H1 (cell line): Measurements from ENCODE around the gene EIF3J. TPM values are rescaled to one million over a fixed set of nuclear protein-coding genes. Genes with fewer than 3 reads are reported as not detected.

Experiments used
- CTCF ChIA-PET: fragments of 300-600 bp; sonication (Branson Sonifier 250); formaldehyde crosslinking; loops from one replicate; lab custom pipeline; 2021; ENCODE audit not compliant: partially characterized antibody; lab: Charles Lee
- POLR2A ChIA-PET: fragments of 300-600 bp; sonication (Branson Sonifier 250); formaldehyde crosslinking; loops from one replicate; lab custom pipeline; 2021; ENCODE audit warnings: inconsistent platforms; ENCODE audit not compliant: partially characterized antibody; lab: Charles Lee
- DNase-seq, 2 experiments: peaks; one replicate each; pipeline versions ENCODE4 v3.0.0 to v3.0.0-alpha.2; 2010 to 2022; ENCODE audit warnings: low spot score in 2 of 2, low read depth in 1 of 2, mixed read lengths in 1 of 2
- FAIRE-seq: peaks from 2 replicates; lab custom pipeline; 2011; peaks lifted over from hg19 to GRCh38; lab: Jason Lieb, UNC
- H2AFZ ChIP-seq: 2 replicates; pipeline ENCODE4 v1.8.1; 2012; ENCODE audit warnings: low read length, inconsistent platforms
- H2AK5ac ChIP-seq: 2 replicates; pipeline ENCODE4 v1.6.1; 2013; ENCODE audit warnings: low read depth, low read length
- H2BK120ac ChIP-seq: replicated peaks from 2 replicates; pipeline ENCODE3; 2013; ENCODE audit warnings: low read depth, low read length, inconsistent platforms
- H2BK12ac ChIP-seq: 2 replicates; pipeline ENCODE4 v1.6.1; 2013; ENCODE audit warnings: low read depth, low read length
- H2BK15ac ChIP-seq: 2 replicates; pipeline ENCODE4 v1.6.1; 2013; ENCODE audit warnings: low read length
- H2BK20ac ChIP-seq: 2 replicates; pipeline ENCODE4 v1.6.1; 2013; ENCODE audit warnings: low read length
- H2BK5ac ChIP-seq: 2 replicates; pipeline ENCODE4 v1.6.1; 2013; ENCODE audit warnings: low read depth, low read length
- H3K14ac ChIP-seq: 2 replicates; pipeline ENCODE4 v1.6.1; 2013; ENCODE audit warnings: inconsistent platforms; ENCODE audit not compliant: insufficient read length
- H3K18ac ChIP-seq: 2 replicates; pipeline ENCODE4 v1.6.1; 2013; ENCODE audit warnings: low read length; ENCODE audit errors: extremely low read depth
- H3K23ac ChIP-seq: 2 replicates; pipeline ENCODE4 v1.6.1; 2013; ENCODE audit warnings: inconsistent platforms; ENCODE audit not compliant: insufficient read length
- H3K23me2 ChIP-seq: 2 replicates; pipeline ENCODE4 v1.6.1; 2013; ENCODE audit warnings: low read depth, low read length
- H3K27ac ChIP-seq: 2 replicates; pipeline ENCODE4 v1.6.1; 2011; ENCODE audit warnings: low read depth, low read length, inconsistent platforms
- H3K27me3 ChIP-seq, 4 experiments: replicated peaks in 1 of 4; 1 replicate in 1 of 4; 2 replicates in 3 of 4; pipeline versions ENCODE4 v1.6.1 to v1.8.1; 2011 to 2013; ENCODE audit warnings: low read length in 3 of 4, mild to moderate bottlenecking in 3 of 4, inconsistent platforms in 2 of 4, mixed read lengths in 2 of 4, moderate library complexity in 1 of 4; ENCODE audit not compliant: control insufficient read depth in 3 of 4, insufficient read depth in 3 of 4; ENCODE audit errors: extremely low read depth in 1 of 4
- H3K36me3 ChIP-seq, 4 experiments: 2 replicates each; pipeline versions ENCODE4 v1.6.1 to v1.8.1; 2011 to 2013; ENCODE audit warnings: mild to moderate bottlenecking in 4 of 4, low read length in 3 of 4, moderate library complexity in 2 of 4, control low read depth in 1 of 4, inconsistent platforms in 1 of 4; ENCODE audit not compliant: insufficient read depth in 4 of 4, control insufficient read depth in 2 of 4
- H3K4ac ChIP-seq: replicated peaks from 2 replicates; pipeline ENCODE3; 2013; ENCODE audit warnings: low read length, low read depth, mixed read lengths, inconsistent platforms; ENCODE audit not compliant: insufficient read length
- H3K4me1 ChIP-seq, 4 experiments: replicated peaks in 1 of 4; 1 replicate in 1 of 4; 2 replicates in 3 of 4; pipeline versions ENCODE4 v1.6.1 to v1.8.1; 2011 to 2013; ENCODE audit warnings: low read length in 3 of 4, inconsistent platforms in 2 of 4, mixed read lengths in 1 of 4; ENCODE audit not compliant: insufficient read depth in 4 of 4, control insufficient read depth in 3 of 4
- H3K4me2 ChIP-seq, 2 experiments: 2 replicates each; pipeline versions ENCODE4 v1.6.1 to v1.8.1; 2011 to 2013; ENCODE audit warnings: low read depth in 2 of 2, low read length in 2 of 2, control low read depth in 1 of 2, inconsistent platforms in 1 of 2, mild to moderate bottlenecking in 1 of 2; ENCODE audit not compliant: insufficient read depth in 1 of 2
- H3K4me3 ChIP-seq, 4 experiments: fragments of 200-600, 300-600 bp in 1 of 4; sonication (generic), shearing (Covaris generic), sonication (Bioruptor Twin) in 1 of 4; 2 replicates each; pipeline versions ENCODE4 v1.5.1 to v1.8.1; 2011 to 2016; ENCODE audit warnings: low read length in 4 of 4, low read depth in 3 of 4, control low read depth in 2 of 4, inconsistent platforms in 2 of 4, mild to moderate bottlenecking in 2 of 4, mixed read lengths in 1 of 4, moderate library complexity in 1 of 4; ENCODE audit not compliant: insufficient read depth in 2 of 4; ENCODE audit errors: extremely low read depth in 1 of 4
- H3K56ac ChIP-seq: replicated peaks from 2 replicates; pipeline ENCODE3; 2013; ENCODE audit warnings: low read depth, mild to moderate bottlenecking, mixed read lengths, low read length, inconsistent platforms; ENCODE audit not compliant: insufficient read length
- H3K79me1 ChIP-seq: 2 replicates; pipeline ENCODE4 v1.6.1; 2013; ENCODE audit warnings: low read depth, low read length, control low read depth
- H3K79me2 ChIP-seq, 2 experiments: 2 replicates each; pipeline versions ENCODE4 v1.6.1 to v1.8.1; 2012 to 2013; ENCODE audit warnings: low read length in 2 of 2, mild to moderate bottlenecking in 2 of 2, inconsistent platforms in 1 of 2; ENCODE audit not compliant: insufficient read depth in 2 of 2, control insufficient read depth in 1 of 2
- H3K9ac ChIP-seq, 4 experiments: replicated peaks in 1 of 4; 1 replicate in 1 of 4; 2 replicates in 3 of 4; pipeline versions ENCODE4 v1.6.1 to v1.8.1; 2011 to 2013; ENCODE audit warnings: low read depth in 3 of 4, low read length in 3 of 4, control low read depth in 2 of 4, mild to moderate bottlenecking in 2 of 4, moderate library complexity in 2 of 4, inconsistent platforms in 1 of 4; ENCODE audit errors: extremely low read depth in 1 of 4
- H3K9me3 ChIP-seq, 2 experiments: 2 replicates each; pipeline versions ENCODE4 v1.6.1 to v1.8.1; 2012 to 2013; ENCODE audit warnings: mild to moderate bottlenecking in 2 of 2, moderate library complexity in 2 of 2, control low read depth in 1 of 2, inconsistent platforms in 1 of 2, low read depth in 1 of 2, low read length in 1 of 2, mixed read lengths in 1 of 2; ENCODE audit not compliant: insufficient read depth in 2 of 2
- H4K20me1 ChIP-seq, 2 experiments: replicated peaks in 1 of 2; 2 replicates each; pipeline versions ENCODE3 to v1.8.1; 2011 to 2013; ENCODE audit warnings: inconsistent platforms in 2 of 2, low read length in 2 of 2, mild to moderate bottlenecking in 1 of 2; ENCODE audit not compliant: insufficient read depth in 2 of 2, control insufficient read depth in 1 of 2
- H4K5ac ChIP-seq: 2 replicates; pipeline ENCODE4 v1.6.1; 2013; ENCODE audit warnings: low read length, low read depth, mixed read lengths, inconsistent platforms; ENCODE audit not compliant: insufficient read length
- H4K8ac ChIP-seq: 2 replicates; pipeline ENCODE4 v1.8.0; 2013; ENCODE audit warnings: mild to moderate bottlenecking, moderate library complexity, low read length, inconsistent platforms; ENCODE audit not compliant: insufficient read depth; ENCODE audit errors: extremely low read depth
- H4K91ac ChIP-seq: replicated peaks from 2 replicates; pipeline ENCODE3; 2013; ENCODE audit warnings: low read length, mixed read lengths, inconsistent platforms; ENCODE audit not compliant: insufficient read length
- PHF8 ChIP-seq: fragments of 200-600 bp; sonication (generic); conservative IDR thresholded peaks from 2 replicates; pipeline ENCODE4 v1.7.1; 2012; ENCODE audit warnings: low read depth, mild to moderate bottlenecking, inconsistent platforms, low read length, moderate library complexity
- RFX5 ChIP-seq: IDR thresholded peaks from 2 replicates; pipeline ENCODE4 v1.6.1; 2011; ENCODE audit warnings: low read depth, low read length, improper control_type of control experiment, borderline replicate concordance
- WGBS, 2 experiments: shearing (Covaris generic) in 1 of 2; methylation state at CpG; one replicate each; pipeline versions ENCODE4 v1.1.6 to v1.1.7; 2013 to 2015; ENCODE audit warnings: low lambda C conversion rate in 2 of 2, mixed read lengths in 2 of 2, inconsistent platforms in 1 of 2, low coverage in 1 of 2, missing lambda C conversion rate in 1 of 2; ENCODE audit not compliant: insufficient replicate concordance in 2 of 2, insufficient coverage in 1 of 2, insufficient read length in 1 of 2; ENCODE audit errors: extremely low coverage in 1 of 2, missing lambda C conversion rate in 1 of 2; 5-methylcytosine and 5-hydroxymethylcytosine counted together
- polyA plus RNA-seq, 7 experiments: library from polyadenylated mRNA; depleted of rRNA in 3 of 7; stranded (reverse) in 5 of 7; unstranded in 2 of 7; fragments of >200 nt in 5 of 7; fragments of 200-250 nt in 2 of 7; gene quantifications; 1 replicate in 5 of 7; 2 replicates in 1 of 7; 4 replicates in 1 of 7; pipeline versions ENCODE4 v1.2.1 to v1.2.3, GENCODE V29; 2011 to 2013; ENCODE audit warnings: missing spikeins in 2 of 7, mixed read lengths in 2 of 7
- total RNA-seq: library from RNA; stranded (reverse); fragmentation: NEBNext Ultra II Directional; extraction: Animal tissue kit (Norgen Biotek cat#: 25700); gene quantifications from 2 replicates; pipeline ENCODE4 v1.2.1, GENCODE V29; 2021

The EIF3J gene
- total and polyA plus RNA-seq, 2 of the 8 experiments (the other 6 are each of a cell fraction or from before 2014, with no cell fraction given) = 26.8 to 119 TPM

GRCh38 chr15:44603126-44603525 lies 66.2 kb downstream of the EIF3J start:
- no peak overlapping the region for H3K27ac ChIP-seq
- no peak overlapping the region for H2AK5ac ChIP-seq
- H4K91ac ChIP-seq = no peak overlapping the region
- H2BK12ac ChIP-seq = no peak overlapping the region
- no peak overlapping the region for H3K14ac ChIP-seq
- no peak for FAIRE-seq
- no peak overlapping the region for H2BK15ac ChIP-seq
- no peak overlapping the region for H3K4me3 ChIP-seq
- no peak overlapping the region for H2BK5ac ChIP-seq
- no peak overlapping the region for H3K9ac ChIP-seq
- H3K23ac ChIP-seq = no peak overlapping the region
- no peaks in the 10 kb centered on the region for H3K4me1 ChIP-seq
- no peak overlapping the region for H2BK20ac ChIP-seq
- H3K23me2 ChIP-seq = no peaks in the 10 kb centered on the region
- TF ChIP-seq RFX5 (no peak), PHF8 (no peak)
- no peaks in the 10 kb centered on the region for H3K79me2 ChIP-seq
- 100% methylated on average over 2 of the region's 2 CpGs; no CpG with 5 or more reads in 1 of the 2 experiments for WGBS, 2 experiments
- no peak overlapping the region for H2AFZ ChIP-seq
- no peak overlapping the region for H3K56ac ChIP-seq
- ChIA-PET POLR2A (interaction anchor here (0.7 kb wide), 1 partner anchor 43 kb away, joined by 3 read pairs; no protein-coding TSS in a partner anchor), CTCF (interaction anchor here (1.4 kb wide), 1 partner anchor 111 kb away, joined by 4 read pairs; no protein-coding TSS in a partner anchor)
- DNase-seq = no peak
- H3K27me3 ChIP-seq = no peaks in the 10 kb centered on the region
- no peaks in the 10 kb centered on the region for H3K9me3 ChIP-seq
- H3K18ac ChIP-seq = no peak overlapping the region
- H4K20me1 ChIP-seq = no peaks in the 10 kb centered on the region
- no peak overlapping the region for H4K8ac ChIP-seq
- peaks cover 5 to 37% (median 10%) of the 10 kb centered on the region in 4 experiments for H3K36me3 ChIP-seq
- H4K5ac ChIP-seq = no peak overlapping the region
- no peak overlapping the region for H3K4ac ChIP-seq
- no peak overlapping the region for H2BK120ac ChIP-seq
- no peaks in the 10 kb centered on the region for H3K79me1 ChIP-seq
- H3K4me2 ChIP-seq = no peak overlapping the region
